HG02571 (cell line): ENCODE measurements around the gene TLE5.
"Not testable (repeated sequence)": the region's sequence is repeated elsewhere in the genome, so short reads cannot be mapped to it uniquely, and the experiment has no call there.

Source experiments
- ATAC-seq: cut with Tn5 transposase; IDR thresholded peaks from one replicate; pipeline ENCODE4 v1.9.1; 2021; ENCODE audit warnings: mild to moderate bottlenecking, moderate library complexity; ENCODE audit not compliant: unreplicated experiment

TLE5 gene

GRCh38 chr19:3061182-3062161 is 823 bp downstream of the TLE5 start:
- ATAC-seq, result no peak

GRCh38 chr19:3060857-3061181 is 1.5 kb downstream of the TLE5 start:
- ATAC-seq, result no peak

GRCh38 chr19:3059653-3060052 is 2.6 kb downstream of the TLE5 start:
- no peak for ATAC-seq

- no peak for ATAC-seq
Measured at GRCh38 chr19:3058821-3059314, 3.4 kb downstream of the TLE5 start.

GRCh38 chr19:3058009-3058820 is 4.1 kb downstream of the TLE5 start:
- ATAC-seq, result no peak

GRCh38 chr19:3057275-3057714 is 5.0 kb downstream of the TLE5 start:
- ATAC-seq, result no peak

GRCh38 chr19:3056417-3057088 is 5.7 kb downstream of the TLE5 start:
- ATAC-seq, result no peak

- ATAC-seq, result no peak
Measured at GRCh38 chr19:3055741-3056416, 6.4 kb downstream of the TLE5 start.

- no peak for ATAC-seq
Measured at GRCh38 chr19:3054972-3055740, 7.1 kb downstream of the TLE5 start.

GRCh38 chr19:3054265-3054971 is 7.9 kb downstream of the TLE5 start:
- ATAC-seq, result no peak

GRCh38 chr19:3053780-3054179 is 8.5 kb downstream of the TLE5 start:
- no peak for ATAC-seq

- no peak for ATAC-seq
Measured at GRCh38 chr19:3053218-3053621, 9.1 kb downstream of the TLE5 start.

GRCh38 chr19:3050016-3050415 is 12.3 kb downstream of the TLE5 start:
- not testable (repeated sequence) for ATAC-seq

GRCh38 chr19:3049089-3049488 is 13.2 kb downstream of the TLE5 start:
- no peak for ATAC-seq

- ATAC-seq, result no peak
Measured at GRCh38 chr19:3048190-3048533, 14.1 kb downstream of the TLE5 start.

GRCh38 chr19:3047496-3048189 is 14.7 kb downstream of the TLE5 start:
- no peak for ATAC-seq

GRCh38 chr19:3046698-3047495 is 15.4 kb downstream of the TLE5 start:
- no peak for ATAC-seq
